ENCODE measurements around the gene SGSM2.

Gene SGSM2

DNA sequence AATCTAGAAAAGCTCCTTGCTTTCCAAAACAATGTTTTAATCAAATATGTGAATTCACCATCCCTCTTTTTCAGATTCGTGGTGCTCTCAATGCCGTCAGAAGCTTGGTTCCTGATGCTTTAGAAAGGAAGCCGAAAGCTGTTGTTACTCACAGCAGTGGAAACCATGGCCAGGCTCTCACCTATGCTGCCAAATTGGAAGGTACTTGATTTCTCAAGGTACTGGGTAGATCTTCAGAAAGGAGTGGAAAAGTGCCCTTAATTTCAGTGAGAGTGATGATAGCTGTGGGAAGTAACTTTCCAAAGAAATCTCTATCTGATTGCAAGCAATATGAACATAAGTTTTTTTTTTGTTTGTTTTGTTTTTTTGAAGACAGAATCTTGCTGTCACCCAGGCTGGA lies 19.5 kb upstream of the SGSM2 start:
- no peaks in the 10 kb centered on the region for H3K27me3 Mint-ChIP-seq
- ATAC-seq (ENCODE audit: low read depth) (no peak), DNase-seq (ENCODE audit: low spot score in 2 of 2) (no peak)
- no peak overlapping the region for H3K27ac Mint-ChIP-seq
- peaks cover 12% of the 10 kb centered on the region for H3K36me3 Mint-ChIP-seq
- no peaks in the 10 kb centered on the region for H3K4me1 Mint-ChIP-seq
- no peak overlapping the region for H3K4me3 Mint-ChIP-seq
- H3K9me3 Mint-ChIP-seq: no peaks in the 10 kb centered on the region

DNA sequence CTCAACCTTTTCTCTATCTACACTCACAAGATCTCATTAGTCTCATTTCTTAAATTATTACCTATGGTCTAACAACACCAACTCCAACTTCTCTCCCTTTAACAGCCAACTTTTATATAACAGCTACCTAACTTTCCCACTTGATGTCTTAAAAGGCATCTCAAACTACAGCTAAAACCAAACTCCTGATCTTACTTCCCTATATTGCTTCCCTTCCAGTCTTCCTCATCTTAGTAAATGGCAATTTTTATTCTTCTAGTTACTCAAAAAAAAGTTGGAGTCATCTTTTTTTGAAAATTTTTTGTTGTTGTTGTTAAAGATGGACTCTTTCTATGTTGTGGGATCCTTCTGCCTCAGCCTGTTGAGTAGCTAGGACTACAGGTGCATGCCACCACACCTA lies 18.2 kb upstream of the SGSM2 start:
- Mint-ChIP-seq H3K9me3 (no peaks in the 10 kb centered on the region), H3K27ac (no peak overlapping the region), H3K36me3 (peaks cover 19% of the 10 kb centered on the region), H3K4me3 (no peak overlapping the region), H3K4me1 (no peaks in the 10 kb centered on the region), H3K27me3 (no peaks in the 10 kb centered on the region)
- DNase-seq (ENCODE audit: low spot score in 2 of 2): no peak
- no peak for ATAC-seq (ENCODE audit: low read depth)

DNA sequence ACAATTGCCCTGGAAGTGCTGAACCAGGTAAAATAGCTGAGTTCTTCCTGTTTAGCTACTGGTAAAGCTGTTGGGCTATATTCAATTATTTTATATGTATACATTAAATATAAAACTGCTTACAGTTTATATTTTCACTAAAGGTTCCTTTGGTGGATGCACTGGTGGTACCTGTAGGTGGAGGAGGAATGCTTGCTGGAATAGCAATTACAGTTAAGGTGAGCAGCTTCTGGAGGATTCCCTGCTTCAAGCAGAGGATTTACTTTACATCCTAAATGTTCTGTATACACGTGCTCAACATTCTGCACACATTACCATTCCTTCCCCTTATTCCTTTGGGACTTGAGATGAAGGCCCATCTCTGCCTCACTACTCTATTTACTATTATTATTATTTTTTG lies 15.9 kb upstream of the SGSM2 start:
- H3K9me3 Mint-ChIP-seq: no peaks in the 10 kb centered on the region
- no peak for ATAC-seq (ENCODE audit: low read depth)
- H3K27me3 Mint-ChIP-seq: no peaks in the 10 kb centered on the region
- H3K27ac Mint-ChIP-seq: no peak overlapping the region
- no peak for DNase-seq (ENCODE audit: low spot score in 2 of 2)
- H3K4me3 Mint-ChIP-seq: no peak overlapping the region
- peaks cover 26% of the 10 kb centered on the region for H3K36me3 Mint-ChIP-seq
- no peaks in the 10 kb centered on the region for H3K4me1 Mint-ChIP-seq

DNA sequence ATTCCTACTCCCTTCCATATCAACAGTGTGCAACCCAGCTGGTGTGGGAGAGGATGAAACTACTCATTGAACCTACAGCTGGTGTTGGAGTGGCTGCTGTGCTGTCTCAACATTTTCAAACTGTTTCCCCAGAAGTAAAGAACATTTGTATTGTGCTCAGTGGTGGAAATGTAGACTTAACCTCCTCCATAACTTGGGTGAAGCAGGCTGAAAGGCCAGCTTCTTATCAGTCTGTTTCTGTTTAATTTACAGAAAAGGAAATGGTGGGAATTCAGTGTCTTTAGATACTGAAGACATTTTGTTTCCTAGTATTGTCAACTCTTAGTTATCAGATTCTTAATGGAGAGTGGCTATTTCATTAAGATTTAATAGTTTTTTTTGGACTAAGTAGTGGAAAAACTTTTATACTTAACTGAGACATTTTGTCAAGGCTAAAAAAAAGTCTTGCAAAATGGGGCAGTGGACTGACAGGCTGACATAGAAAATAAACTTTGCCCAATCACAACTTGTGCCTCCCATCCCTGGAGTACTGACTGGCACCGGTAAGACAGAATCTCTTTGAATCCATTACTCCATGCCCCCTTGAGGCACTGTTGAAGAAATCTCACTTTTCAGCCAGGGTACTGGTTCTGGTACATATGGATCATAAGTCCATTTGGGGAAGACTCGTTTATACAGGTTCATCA lies 13.5 kb upstream of the SGSM2 start:
- Mint-ChIP-seq H3K27me3 (no peaks in the 10 kb centered on the region), H3K4me1 (no peaks in the 10 kb centered on the region), H3K4me3 (no peak overlapping the region), H3K27ac (no peak overlapping the region), H3K9me3 (no peaks in the 10 kb centered on the region), H3K36me3 (peaks cover 24% of the 10 kb centered on the region)
- DNase-seq (ENCODE audit: low spot score in 2 of 2): no peak
- no peak for ATAC-seq (ENCODE audit: low read depth)

DNA sequence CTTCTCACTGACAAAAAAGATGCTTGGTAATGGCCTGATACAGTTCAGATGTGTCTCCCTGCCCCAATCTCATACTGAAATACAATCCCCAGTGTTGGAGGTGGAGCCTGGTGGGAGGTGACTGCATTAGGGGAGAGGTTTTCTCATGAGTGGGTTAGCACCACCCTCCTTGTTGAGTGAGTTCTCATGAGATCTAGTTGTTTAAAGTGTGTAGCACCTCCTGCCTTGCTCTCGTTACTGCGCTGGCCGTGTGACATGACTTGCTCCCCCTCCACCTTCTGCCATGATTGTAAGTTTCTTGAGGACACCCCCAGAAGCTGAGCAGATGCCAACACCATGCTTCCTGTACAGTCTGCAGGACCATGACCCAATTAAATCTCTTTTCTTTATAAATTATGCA lies 6.0 kb upstream of the SGSM2 start:
- H3K9me3 Mint-ChIP-seq: no peaks in the 10 kb centered on the region
- peaks cover 15% of the 10 kb centered on the region for H3K4me1 Mint-ChIP-seq
- no peak for DNase-seq (ENCODE audit: low spot score in 2 of 2)
- H3K36me3 Mint-ChIP-seq: peaks cover 13% of the 10 kb centered on the region
- no peak overlapping the region for H3K27ac Mint-ChIP-seq
- no peak overlapping the region for H3K4me3 Mint-ChIP-seq
- ATAC-seq (ENCODE audit: low read depth): no peak
- H3K27me3 Mint-ChIP-seq: no peaks in the 10 kb centered on the region

DNA sequence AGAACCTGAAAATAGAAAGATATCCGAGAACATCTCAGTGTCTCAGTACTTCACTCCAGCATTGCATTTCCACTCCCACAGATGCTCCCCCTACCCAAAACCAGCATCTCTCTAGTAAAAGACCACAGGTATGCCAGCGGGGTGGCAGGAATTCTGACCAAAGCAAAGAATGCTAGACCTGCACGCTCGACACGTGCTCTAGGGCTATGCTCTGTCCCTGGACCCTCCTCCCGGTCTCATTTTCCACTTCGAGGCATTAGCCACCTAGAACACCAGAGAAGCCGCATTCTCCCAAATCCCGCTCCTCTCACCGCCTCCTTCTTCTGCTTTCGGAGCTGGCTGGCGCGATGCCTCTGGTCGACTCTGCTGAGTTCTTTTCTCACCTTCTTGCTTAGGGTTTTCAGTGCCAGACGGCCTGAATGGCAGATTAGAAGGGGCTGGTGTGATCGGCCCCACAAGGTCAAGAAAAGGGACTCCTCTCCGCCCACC lies 1.5 kb upstream of the SGSM2 start:
- H3K4me1 Mint-ChIP-seq: peaks cover 19% of the 10 kb centered on the region
- H3K27me3 Mint-ChIP-seq: no peaks in the 10 kb centered on the region
- H3K27ac Mint-ChIP-seq: peak overlapping the region; percentile 97
- ATAC-seq (ENCODE audit: low read depth) (no peak), DNase-seq (ENCODE audit: low spot score in 2 of 2) (no peak)
- H3K36me3 Mint-ChIP-seq: peaks cover 5% of the 10 kb centered on the region
- H3K4me3 Mint-ChIP-seq: peak overlapping the region; percentile 100
- H3K9me3 Mint-ChIP-seq: no peaks in the 10 kb centered on the region

DNA sequence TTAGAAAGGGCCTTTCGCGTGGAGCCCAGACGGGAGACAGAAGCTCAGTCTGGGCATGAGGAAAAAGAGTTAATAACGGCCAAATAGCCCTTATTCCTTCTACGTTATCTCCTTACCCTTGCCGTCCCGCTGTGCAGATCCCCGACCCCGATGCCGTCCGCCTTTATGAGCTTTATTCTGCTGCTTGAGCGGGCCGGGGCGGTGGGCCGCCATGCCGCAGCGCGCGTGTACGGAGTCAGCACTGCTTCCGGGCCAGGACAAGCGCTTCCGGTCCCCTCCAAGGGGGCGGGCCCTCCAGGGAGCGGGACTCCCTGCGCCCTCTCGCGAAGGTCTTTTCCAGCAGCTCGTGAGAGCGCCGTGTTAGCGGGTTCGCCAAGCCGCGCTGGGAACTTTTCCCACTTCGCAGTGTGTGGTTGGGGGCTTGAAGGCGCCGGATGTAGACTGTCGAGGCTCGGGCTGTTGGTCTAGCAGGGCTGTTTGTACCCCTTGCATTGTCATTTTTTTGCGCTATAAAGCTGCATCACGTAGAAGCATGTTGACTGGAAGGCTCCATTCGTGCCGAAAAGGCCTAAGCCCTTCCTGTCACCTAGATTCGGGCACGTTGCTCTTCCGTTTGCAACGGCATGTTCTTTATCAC lies 968 bp upstream of the SGSM2 start, which contains the start of gene TSR1:
Gene TSR1 (minus strand): TSS at position 243 of the 637 bp plus-strand sequence. CDS start 30 bp downstream, at position 213.
- H3K27ac Mint-ChIP-seq: peak within 1 kb of the TSS; percentile 97
- H3K4me3 Mint-ChIP-seq: peak within 1 kb of the TSS; percentile 100
- DNase-seq (ENCODE audit: low spot score in 2 of 2) (peak; percentile 76 to 78), ATAC-seq (ENCODE audit: low read depth) (peak; percentile 81)
- no peaks in the 10 kb centered on the region for H3K9me3 Mint-ChIP-seq
- H3K36me3 Mint-ChIP-seq: peaks cover 5% of the 10 kb centered on the region
- H3K4me1 Mint-ChIP-seq: peaks cover 19% of the 10 kb centered on the region
- no peaks in the 10 kb centered on the region for H3K27me3 Mint-ChIP-seq

DNA sequence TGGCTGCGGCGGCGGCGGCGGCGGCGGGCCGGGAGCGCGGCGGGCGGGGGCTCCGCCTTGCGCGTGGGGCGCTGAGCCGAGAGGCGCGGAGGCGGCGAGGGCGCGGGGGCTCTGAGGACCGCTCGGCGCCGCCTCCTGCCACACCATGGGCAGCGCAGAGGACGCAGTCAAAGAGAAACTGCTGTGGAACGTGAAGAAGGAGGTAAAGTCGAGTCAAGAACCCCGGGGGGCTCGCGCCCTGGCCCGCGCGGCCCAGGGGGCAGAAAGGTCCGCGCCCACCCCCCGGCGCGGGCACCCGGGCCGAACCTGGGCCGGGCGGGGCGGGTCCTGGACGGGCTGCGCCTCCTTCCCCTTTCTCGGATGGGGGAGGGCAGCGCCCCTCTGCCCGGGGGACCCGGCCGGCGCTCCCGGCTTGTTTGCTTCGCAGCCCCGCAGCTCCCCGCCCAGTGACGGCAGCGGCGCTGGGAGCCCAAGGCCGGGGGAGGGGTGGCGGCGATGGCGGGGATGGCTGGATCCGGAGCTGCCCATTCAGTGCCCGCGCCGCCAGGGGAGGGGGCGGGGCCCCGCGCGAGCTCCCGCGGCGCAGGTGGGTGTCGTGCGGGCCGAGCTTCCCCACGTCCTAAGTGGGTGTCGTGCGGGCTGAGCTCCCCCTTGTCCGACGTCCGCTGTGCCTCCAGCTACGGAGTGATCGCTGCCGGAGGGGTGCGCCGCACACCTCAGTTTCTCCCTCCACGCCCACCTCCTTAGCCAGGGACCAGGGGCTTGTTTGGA lies 428 bp downstream of the SGSM2 start:
- Mint-ChIP-seq H3K4me3 (peak overlapping the region; percentile 100), H3K27me3 (no peaks in the 10 kb centered on the region), H3K36me3 (peaks cover 9% of the 10 kb centered on the region), H3K27ac (peak overlapping the region; percentile 69), H3K9me3 (no peaks in the 10 kb centered on the region), H3K4me1 (peaks cover 19% of the 10 kb centered on the region)
- ATAC-seq (ENCODE audit: low read depth) (peak; percentile 48), DNase-seq (ENCODE audit: low spot score in 2 of 2) (peak; percentile 32 to 55)

DNA sequence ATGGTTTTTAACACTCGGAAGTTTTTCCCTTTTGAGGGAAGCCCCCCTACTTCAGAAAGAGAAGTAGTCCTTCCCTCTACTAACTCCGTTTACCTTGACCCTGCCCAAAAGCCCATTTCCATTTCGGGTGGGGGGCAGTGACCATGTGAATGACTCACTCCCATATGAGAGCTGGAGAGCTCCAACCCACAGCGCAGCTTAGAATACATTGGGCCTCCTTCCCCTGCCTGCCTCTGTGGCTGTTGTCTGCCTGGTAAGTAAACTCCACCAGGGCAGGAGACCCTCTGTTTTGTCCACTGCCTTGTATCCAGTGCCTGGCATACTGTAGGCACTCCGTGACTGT lies 985 bp downstream of the SGSM2 start:
- H3K4me3 Mint-ChIP-seq: peak overlapping the region; percentile 83
- no peak for ATAC-seq (ENCODE audit: low read depth)
- no peaks in the 10 kb centered on the region for H3K9me3 Mint-ChIP-seq
- DNase-seq (ENCODE audit: low spot score in 2 of 2): no peak
- H3K36me3 Mint-ChIP-seq: peaks cover 9% of the 10 kb centered on the region
- H3K27ac Mint-ChIP-seq: peak overlapping the region; percentile 69
- no peaks in the 10 kb centered on the region for H3K27me3 Mint-ChIP-seq
- peaks cover 19% of the 10 kb centered on the region for H3K4me1 Mint-ChIP-seq

DNA sequence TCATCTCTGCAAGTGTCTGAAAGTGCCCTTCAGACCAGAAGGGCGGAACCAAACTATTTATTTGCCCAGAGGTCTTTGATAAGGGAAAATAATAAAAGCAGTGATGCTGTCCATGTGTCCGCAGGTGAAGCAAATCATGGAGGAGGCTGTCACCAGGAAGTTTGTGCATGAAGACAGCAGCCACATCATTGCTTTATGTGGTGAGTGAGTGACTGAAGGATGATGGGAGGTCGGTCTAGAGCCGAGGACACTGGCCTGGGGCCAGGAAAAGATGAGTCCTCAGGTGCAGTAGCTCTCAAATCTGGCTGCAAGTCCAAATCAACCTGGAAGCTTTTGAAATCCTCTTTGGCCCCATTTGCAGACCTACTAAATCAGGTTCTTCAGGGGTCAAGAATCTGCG lies 6.1 kb downstream of the SGSM2 start:
- H3K4me1 Mint-ChIP-seq: peaks cover 1% of the 10 kb centered on the region
- H3K27me3 Mint-ChIP-seq: no peaks in the 10 kb centered on the region
- no peak overlapping the region for H3K4me3 Mint-ChIP-seq
- H3K36me3 Mint-ChIP-seq: peaks cover 9% of the 10 kb centered on the region
- no peak overlapping the region for H3K27ac Mint-ChIP-seq
- DNase-seq (ENCODE audit: low spot score in 2 of 2) (no peak), ATAC-seq (ENCODE audit: low read depth) (no peak)
- H3K9me3 Mint-ChIP-seq: no peaks in the 10 kb centered on the region

DNA sequence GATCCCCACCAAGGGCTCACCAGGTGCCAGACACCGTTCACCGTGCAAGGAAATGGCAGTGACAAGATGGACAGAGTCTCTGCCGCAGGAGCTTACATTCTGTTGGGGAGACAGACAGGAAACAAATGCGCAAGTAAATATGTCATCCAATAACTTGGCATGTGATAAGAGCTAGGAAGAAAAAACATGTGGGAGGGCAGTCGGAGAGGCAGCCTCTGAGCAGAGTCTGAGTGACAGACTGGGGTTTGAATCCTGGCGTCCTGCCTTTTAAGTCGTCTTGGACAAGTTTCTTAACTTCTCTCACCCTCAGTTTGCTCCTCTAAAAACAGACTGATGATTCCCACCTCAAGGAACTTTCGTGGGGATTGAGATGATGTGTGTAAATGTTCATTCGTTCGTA lies 7.2 kb downstream of the SGSM2 start:
- ATAC-seq (ENCODE audit: low read depth): no peak
- Mint-ChIP-seq H3K9me3 (no peaks in the 10 kb centered on the region), H3K27ac (no peak overlapping the region), H3K27me3 (no peaks in the 10 kb centered on the region), H3K36me3 (peaks cover 9% of the 10 kb centered on the region), H3K4me1 (no peaks in the 10 kb centered on the region), H3K4me3 (no peak overlapping the region)
- no peak for DNase-seq (ENCODE audit: low spot score in 2 of 2)

DNA sequence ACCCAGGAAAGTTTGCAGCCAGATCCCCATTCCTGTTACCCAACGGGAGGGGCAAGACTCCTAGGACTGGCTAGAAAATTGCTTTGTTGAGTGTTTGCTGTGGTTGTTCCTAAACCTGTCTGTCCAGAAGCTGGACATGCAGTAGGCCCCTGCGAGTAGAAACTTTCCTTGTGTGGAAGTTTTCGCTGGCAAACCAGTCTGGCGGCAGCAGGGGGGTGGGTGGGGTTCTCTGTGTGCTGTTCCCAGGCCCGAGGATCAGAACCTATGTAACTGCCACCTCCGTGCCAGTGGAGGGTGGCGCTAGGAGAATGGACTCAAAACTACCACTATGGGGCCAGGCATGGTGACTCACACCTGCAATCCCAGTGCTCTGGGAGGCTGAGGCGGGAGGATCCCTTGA lies 9.2 kb downstream of the SGSM2 start:
- DNase-seq (ENCODE audit: low spot score in 2 of 2): no peak
- no peaks in the 10 kb centered on the region for H3K9me3 Mint-ChIP-seq

DNA sequence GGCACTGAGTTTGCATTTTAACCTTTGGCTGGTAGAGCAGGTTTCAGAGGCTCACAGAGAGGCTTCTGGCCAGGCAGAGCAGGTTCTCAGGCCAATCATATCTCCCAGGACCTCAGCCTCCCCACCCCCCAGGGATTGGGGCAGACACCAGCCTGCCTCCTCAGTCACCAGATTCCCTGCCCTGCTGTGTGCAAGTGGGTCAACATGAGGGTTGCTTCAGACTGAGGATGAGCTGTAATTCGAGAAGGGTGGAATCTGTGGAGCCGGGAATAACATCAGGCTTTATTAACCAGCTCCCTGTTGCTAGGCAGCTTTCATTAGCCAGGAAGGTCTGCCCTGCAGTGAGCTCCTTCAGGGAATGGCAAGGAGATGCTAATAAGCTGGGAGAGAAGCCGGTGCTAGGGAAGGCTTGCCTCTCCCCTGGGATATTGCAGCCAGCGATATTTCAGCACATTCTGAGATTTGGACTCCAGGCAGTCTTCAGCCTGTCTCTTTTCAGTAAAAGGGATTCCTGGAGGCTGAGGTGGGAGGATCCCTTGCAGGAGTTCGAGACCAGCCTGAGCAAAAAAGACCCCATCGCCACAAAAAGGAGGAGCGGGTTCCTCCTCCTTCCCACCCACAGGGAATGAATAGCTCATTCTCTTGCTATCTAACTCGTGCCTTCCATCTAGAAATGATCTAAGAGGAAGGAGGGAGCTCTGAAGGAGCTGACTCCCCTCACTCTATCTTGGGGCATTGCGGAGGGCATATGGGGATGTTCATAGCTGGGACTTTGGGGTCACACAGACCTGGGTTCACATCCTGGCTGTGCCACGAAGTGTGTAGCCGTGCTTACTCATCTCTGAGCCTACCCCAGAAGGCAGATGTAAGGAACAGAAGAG lies 10.7 kb downstream of the SGSM2 start:
- no peak overlapping the region for H3K4me3 Mint-ChIP-seq
- H3K9me3 Mint-ChIP-seq: no peaks in the 10 kb centered on the region
- no peaks in the 10 kb centered on the region for H3K27me3 Mint-ChIP-seq
- no peak for DNase-seq (ENCODE audit: low spot score in 2 of 2)
- no peak for ATAC-seq (ENCODE audit: low read depth)
- H3K27ac Mint-ChIP-seq: no peak overlapping the region
- H3K36me3 Mint-ChIP-seq: peaks cover 5% of the 10 kb centered on the region
- no peaks in the 10 kb centered on the region for H3K4me1 Mint-ChIP-seq

More for the DNA sequence above, 9.2 kb downstream of the SGSM2 start:
- no peak overlapping the region for H3K27ac Mint-ChIP-seq
- H3K4me1 Mint-ChIP-seq: no peaks in the 10 kb centered on the region
- ATAC-seq (ENCODE audit: low read depth): no peak
- no peaks in the 10 kb centered on the region for H3K27me3 Mint-ChIP-seq
- H3K36me3 Mint-ChIP-seq: peaks cover 9% of the 10 kb centered on the region
- H3K4me3 Mint-ChIP-seq: no peak overlapping the region
